Endodermal cell (in vitro differentiated cells): ENCODE data around the gene ROBO1. TPM values are rescaled to one million over a fixed set of nuclear protein-coding genes. Genes with fewer than 3 reads are reported as not detected.

ENCODE experiments used
- DNase-seq: peaks from one replicate; pipeline ENCODE4 v3.0.0-alpha.2; 2017
- H3K27ac ChIP-seq: 2 replicates; pipeline ENCODE4 v1.5.1; 2013; ENCODE audit warnings: mild to moderate bottlenecking, low read depth, low read length, moderate library complexity
- H3K27me3 ChIP-seq: 2 replicates; pipeline ENCODE4 v1.6.1; 2013; ENCODE audit warnings: mild to moderate bottlenecking, low read length, moderate library complexity; ENCODE audit not compliant: insufficient read depth, control insufficient read depth, poor library complexity, severe bottlenecking
- H3K36me3 ChIP-seq: 2 replicates; pipeline ENCODE4 v1.7.0; 2013; ENCODE audit warnings: mild to moderate bottlenecking, low read length, moderate library complexity; ENCODE audit not compliant: control insufficient read depth, insufficient read depth
- H3K4me1 ChIP-seq: one replicate; pipeline ENCODE4 v1.7.0; 2013; ENCODE audit warnings: low read length; ENCODE audit not compliant: control insufficient read depth, insufficient read depth
- H3K4me3 ChIP-seq: 2 replicates; pipeline ENCODE4 v1.5.1; 2013; ENCODE audit warnings: mild to moderate bottlenecking, low read length, moderate library complexity
- H3K9ac ChIP-seq: 2 replicates; pipeline ENCODE4 v1.6.1; 2013; ENCODE audit warnings: mild to moderate bottlenecking, low read length, moderate library complexity; ENCODE audit not compliant: poor library complexity, severe bottlenecking; ENCODE audit errors: extremely low read depth
- H3K9me3 ChIP-seq: 2 replicates; pipeline ENCODE4 v1.6.1; 2013; ENCODE audit warnings: mild to moderate bottlenecking, low read length, moderate library complexity; ENCODE audit not compliant: control insufficient read depth
- H3K27ac Mint-ChIP-seq: 2 replicates; pipeline ENCODE4 v1.8.0; 2020; ENCODE audit warnings: mixed read lengths
- H3K27me3 Mint-ChIP-seq: 2 replicates; pipeline ENCODE4 v1.8.0; 2021; ENCODE audit warnings: mild to moderate bottlenecking, mixed read lengths; ENCODE audit not compliant: insufficient read depth
- H3K36me3 Mint-ChIP-seq: 2 replicates; pipeline ENCODE4 v1.8.0; 2020; ENCODE audit warnings: low read depth, mixed read lengths
- H3K4me1 Mint-ChIP-seq: 2 replicates; pipeline ENCODE4 v1.8.0; 2020; ENCODE audit warnings: mixed read lengths
- H3K4me3 Mint-ChIP-seq: 2 replicates; pipeline ENCODE4 v1.8.0; 2020; ENCODE audit warnings: mild to moderate bottlenecking, moderate library complexity, mixed read lengths
- H3K9me3 Mint-ChIP-seq: 2 replicates; pipeline ENCODE4 v1.8.0; 2020; ENCODE audit warnings: mild to moderate bottlenecking, mixed read lengths
- CTCF ChIP-seq: fragments of 200-600 bp; sonication (generic); conservative IDR thresholded peaks from 2 replicates; pipeline ENCODE4 v1.5.0; 2021; ENCODE audit warnings: antibody characterized with exemption, mild to moderate bottlenecking
- WGBS, 2 experiments: methylation state at CpG; one replicate each; pipeline versions ENCODE4 v1.1.5 to v1.1.7; 2013; ENCODE audit warnings: missing lambda C conversion rate in 2 of 2, mixed read lengths in 1 of 2; ENCODE audit not compliant: insufficient coverage in 1 of 2, insufficient read length in 1 of 2; 5-methylcytosine and 5-hydroxymethylcytosine counted together
- total RNA-seq, 2 donors: library from RNA; stranded (reverse); fragmentation: NEBNext Ultra II Directional in 1 of 2; extraction: Animal tissue kit (Norgen Biotek cat#: 25700) in 1 of 2; gene quantifications; 2 replicates in 1 of 2; 3 replicates in 1 of 2; pipeline ENCODE4 v1.2.1, GENCODE V29; 2021

The ROBO1 gene
- total RNA-seq, 2 donors from 2014 or later: 74.8 to 75.9 TPM

- no peak overlapping the region for H3K4me3 Mint-ChIP-seq
- H3K27ac Mint-ChIP-seq: no peak overlapping the region
Measured at GRCh38 chr3:79250746-79251145, 517.1 kb downstream of the ROBO1 start.

GRCh38 chr3:79249701-79250100 lies 518.1 kb downstream of the ROBO1 start:
- no peak overlapping the region for H3K4me3 ChIP-seq
- peaks cover 9% of the 10 kb centered on the region for H3K4me1 Mint-ChIP-seq
- H3K27ac ChIP-seq: no peak overlapping the region
- no peak overlapping the region for H3K27ac Mint-ChIP-seq
- H3K27me3 Mint-ChIP-seq: no peaks in the 10 kb centered on the region
- no peak for TF ChIP-seq CTCF
- DNase-seq: no peak
- no peaks in the 10 kb centered on the region for H3K4me1 ChIP-seq
- H3K9me3 Mint-ChIP-seq: no peaks in the 10 kb centered on the region
- 96 to 100% methylated on average over 3 to 4 of the region's 4 CpGs for WGBS, 2 experiments
- H3K9ac ChIP-seq: no peak overlapping the region
- no peaks in the 10 kb centered on the region for H3K36me3 Mint-ChIP-seq
- H3K9me3 ChIP-seq: no peaks in the 10 kb centered on the region
- no peak overlapping the region for H3K4me3 Mint-ChIP-seq
- no peaks in the 10 kb centered on the region for H3K27me3 ChIP-seq
- H3K36me3 ChIP-seq: no peaks in the 10 kb centered on the region

More at GRCh38 chr3:79250746-79251145, 517.1 kb downstream of the ROBO1 start:
- Histone ChIP-seq H3K4me3 (no peak overlapping the region), H3K27me3 (no peaks in the 10 kb centered on the region), H3K9me3 (no peaks in the 10 kb centered on the region), H3K4me1 (no peaks in the 10 kb centered on the region), H3K27ac (no peak overlapping the region), H3K9ac (no peak overlapping the region), H3K36me3 (no peaks in the 10 kb centered on the region)
- Mint-ChIP-seq H3K4me1 (peaks cover 9% of the 10 kb centered on the region), H3K27me3 (no peaks in the 10 kb centered on the region), H3K9me3 (no peaks in the 10 kb centered on the region), H3K36me3 (no peaks in the 10 kb centered on the region)
- 82 to 93% methylated on average over 3 to 5 of the region's 6 CpGs for WGBS, 2 experiments
- DNase-seq: no peak
- TF ChIP-seq CTCF: no peak

- Mint-ChIP-seq H3K4me3 (no peak overlapping the region), H3K4me1 (peaks cover 1% of the 10 kb centered on the region), H3K9me3 (peaks cover under 1% of the 10 kb centered on the region), H3K27ac (peak overlapping the region; percentile 20), H3K27me3 (no peaks in the 10 kb centered on the region), H3K36me3 (no peaks in the 10 kb centered on the region)
- no peak overlapping the region for H3K4me3 ChIP-seq
- no peaks in the 10 kb centered on the region for H3K36me3 ChIP-seq
- whole genome bisulfite sequencing, 2 experiments: 75% methylated on average over 1 of the region's 1 CpG; no CpG with 5 or more reads in 1 of the 2 experiments
- DNase-seq: no peak
- no peaks in the 10 kb centered on the region for H3K9me3 ChIP-seq
- no peaks in the 10 kb centered on the region for H3K27me3 ChIP-seq
- TF ChIP-seq CTCF: no peak
- no peaks in the 10 kb centered on the region for H3K4me1 ChIP-seq
- H3K9ac ChIP-seq: no peak overlapping the region
- peak overlapping the region; percentile 1 for H3K27ac ChIP-seq
Measured at GRCh38 chr3:79247725-79248043, 520.1 kb downstream of the ROBO1 start.
